Measurements from ENCODE around the gene HMGCS1.
"Not testable (repeated sequence)": the region's sequence is repeated elsewhere in the genome, so short reads cannot be mapped to it uniquely, and the experiment has no call there.

HMGCS1 gene

DNA sequence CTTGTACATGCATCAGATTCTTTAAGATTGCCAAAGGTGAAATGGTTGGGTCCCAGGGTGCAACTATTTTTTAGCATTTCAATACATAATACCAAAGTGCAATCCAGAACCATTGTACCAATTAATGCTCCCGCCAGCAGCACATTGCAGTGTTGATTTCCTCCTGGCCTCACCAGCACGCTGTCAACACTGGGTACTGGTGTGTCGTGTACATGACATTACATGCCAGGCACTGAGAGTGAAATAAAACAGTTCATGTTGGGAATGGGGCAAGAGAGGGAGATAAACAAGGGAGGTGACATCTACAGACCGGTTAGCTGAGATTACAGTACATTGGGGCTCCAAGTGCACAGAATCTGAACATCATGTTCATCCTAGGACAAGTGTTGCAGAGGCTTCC lies 37.8 kb downstream of the HMGCS1 start:
- ChIA-PET POLR2A (no interaction called here), CTCF (interaction anchor here (0.6 kb wide), 1 partner anchor 18 kb away, joined by 3 read pairs; no protein-coding TSS in a partner anchor)
- TF ChIP-seq HDGF (IDR thresholded peaks at IDR 0.05; ENCODE audit: borderline replicate concordance): no peak
- no peak for TF ChIP-seq CTBP1 (IDR thresholded peaks at IDR 0.05; ENCODE audit: borderline replicate concordance)
- TF ChIP-seq, protein P1, sequence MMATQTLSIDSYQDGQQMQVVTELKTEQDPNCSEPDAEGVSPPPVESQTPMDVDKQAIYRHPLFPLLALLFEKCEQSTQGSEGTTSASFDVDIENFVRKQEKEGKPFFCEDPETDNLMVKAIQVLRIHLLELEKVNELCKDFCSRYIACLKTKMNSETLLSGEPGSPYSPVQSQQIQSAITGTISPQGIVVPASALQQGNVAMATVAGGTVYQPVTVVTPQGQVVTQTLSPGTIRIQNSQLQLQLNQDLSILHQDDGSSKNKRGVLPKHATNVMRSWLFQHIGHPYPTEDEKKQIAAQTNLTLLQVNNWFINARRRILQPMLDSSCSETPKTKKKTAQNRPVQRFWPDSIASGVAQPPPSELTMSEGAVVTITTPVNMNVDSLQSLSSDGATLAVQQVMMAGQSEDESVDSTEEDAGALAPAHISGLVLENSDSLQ (IDR thresholded peaks at IDR 0.05): no peak
- no peak for TF ChIP-seq FOXM1 (IDR thresholded peaks at IDR 0.05; ENCODE audit: borderline replicate concordance)
- no peak for DNase-seq (ENCODE audit: extremely low spot score)

DNA sequence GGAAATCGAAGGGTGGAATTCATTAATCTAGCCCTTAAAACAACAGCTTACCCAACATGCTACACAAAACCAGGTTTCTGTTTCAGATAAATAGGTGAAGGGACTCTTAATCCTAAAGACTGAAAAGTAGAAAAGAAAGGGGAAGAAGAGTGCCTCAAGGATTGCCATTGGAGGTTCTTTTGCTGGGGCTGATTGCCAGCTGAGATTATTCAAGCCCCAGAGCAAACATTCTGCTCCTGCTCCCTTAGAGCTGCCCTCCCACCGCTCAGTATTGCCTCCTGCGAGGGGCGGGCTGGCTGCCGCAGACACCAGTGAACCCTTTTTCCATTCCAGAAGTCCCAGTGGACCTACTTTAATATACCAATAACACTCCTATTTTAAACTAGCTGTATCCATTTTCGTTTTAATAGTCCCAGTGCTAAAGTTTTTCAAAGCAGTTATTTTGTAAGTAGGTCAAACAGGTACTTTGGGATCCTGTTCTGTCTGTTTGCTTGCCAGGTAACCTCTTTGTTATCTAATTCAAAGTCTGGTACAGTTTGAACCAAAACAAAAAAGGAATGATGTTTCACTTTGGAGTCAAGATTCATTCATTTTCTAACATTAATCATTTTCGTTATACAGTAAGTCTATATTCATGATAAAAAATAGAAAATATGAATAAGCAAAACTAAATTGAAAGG lies 38.6 kb downstream of the HMGCS1 start:
- ChIA-PET POLR2A (no interaction called here), CTCF (no interaction called here)
- no peak for DNase-seq (ENCODE audit: extremely low spot score)
- TF ChIP-seq FOXA1 (IDR thresholded peaks at IDR 0.05) (no peak), FOXM1 (IDR thresholded peaks at IDR 0.05; ENCODE audit: borderline replicate concordance) (no peak), SUZ12 (IDR thresholded peaks at IDR 0.05) (no peak), BHLHE40 (IDR thresholded peaks at IDR 0.05; ENCODE audit: borderline replicate concordance) (no peak), LEF1 (IDR thresholded peaks at IDR 0.05; ENCODE audit: borderline replicate concordance) (no peak), NFRKB (IDR thresholded peaks at IDR 0.05) (no peak), SP1 (IDR thresholded peaks at IDR 0.05) (no peak)
- TF ChIP-seq, protein P1 (IDR thresholded peaks at IDR 0.05): no peak

DNA sequence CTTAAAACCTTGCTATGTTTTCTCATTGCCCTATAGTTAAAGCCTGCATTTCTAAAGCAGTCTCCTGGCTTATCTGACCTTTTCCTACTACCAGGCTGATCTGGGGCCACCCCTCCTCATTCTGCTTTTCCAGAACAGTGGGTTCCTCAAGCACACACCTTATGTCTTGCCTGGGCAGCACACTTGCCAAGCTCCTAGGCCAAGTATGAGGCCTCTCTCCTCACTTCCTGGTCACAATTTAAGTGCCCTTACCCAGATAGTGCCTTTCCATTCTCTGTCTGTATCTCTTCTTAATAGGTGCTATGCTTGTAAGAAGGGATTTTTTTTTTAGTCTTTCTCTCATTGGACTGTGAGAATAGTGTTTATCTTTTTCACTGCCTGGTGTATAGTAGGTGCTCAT lies 39.7 kb downstream of the HMGCS1 start:
- no peak for TF ChIP-seq ARNT (IDR thresholded peaks at IDR 0.05)
- TF ChIP-seq LEF1 (IDR thresholded peaks at IDR 0.05; ENCODE audit: borderline replicate concordance): no peak
- no peak for TF ChIP-seq ELF4 (IDR thresholded peaks at IDR 0.05)
- no peak for TF ChIP-seq CTBP1 (IDR thresholded peaks at IDR 0.05; ENCODE audit: borderline replicate concordance)
- TF ChIP-seq L3MBTL2 (conservative IDR thresholded peaks at IDR 0.05): no peak
- no peak for TF ChIP-seq FOXM1 (IDR thresholded peaks at IDR 0.05; ENCODE audit: borderline replicate concordance)
- TF ChIP-seq TARDBP (IDR thresholded peaks at IDR 0.05): no peak
- no peak for TF ChIP-seq BHLHE40 (IDR thresholded peaks at IDR 0.05; ENCODE audit: borderline replicate concordance)
- no peak for TF ChIP-seq SP1 (IDR thresholded peaks at IDR 0.05)
- no peak for TF ChIP-seq FOXA1 (IDR thresholded peaks at IDR 0.05)
- TF ChIP-seq FOXK2 (IDR thresholded peaks at IDR 0.05): no peak
- TF ChIP-seq ZNF384 (IDR thresholded peaks at IDR 0.05): no peak
- TF ChIP-seq, protein P1 (IDR thresholded peaks at IDR 0.05): no peak
- TF ChIP-seq HDGF (IDR thresholded peaks at IDR 0.05; ENCODE audit: borderline replicate concordance): no peak
- ChIA-PET POLR2A (no interaction called here), CTCF (no interaction called here)
- DNase-seq (ENCODE audit: extremely low spot score): no peak

DNA sequence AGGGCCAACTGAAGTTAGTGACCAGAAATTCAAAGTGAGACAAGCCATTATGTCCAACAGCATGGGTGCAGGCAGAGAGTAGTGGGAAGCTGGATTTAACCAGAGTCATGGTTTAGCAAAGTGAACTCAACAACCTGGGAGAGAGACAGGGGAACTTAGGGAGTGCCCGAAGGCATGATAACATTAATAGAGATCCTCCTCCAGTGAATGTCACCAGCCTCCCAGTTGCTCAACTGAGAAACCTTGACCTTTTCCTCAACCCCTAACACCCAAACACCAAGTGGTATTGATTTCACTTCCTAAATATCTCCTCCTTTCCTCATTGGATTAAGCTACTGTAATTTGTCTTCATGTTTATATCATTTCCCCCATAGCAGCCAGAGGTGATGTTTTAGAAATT lies 42.6 kb downstream of the HMGCS1 start:
- TF ChIP-seq SP1 (IDR thresholded peaks at IDR 0.05) (no peak), CTBP1 (IDR thresholded peaks at IDR 0.05; ENCODE audit: borderline replicate concordance) (no peak), BHLHE40 (IDR thresholded peaks at IDR 0.05; ENCODE audit: borderline replicate concordance) (no peak), HDGF (IDR thresholded peaks at IDR 0.05; ENCODE audit: borderline replicate concordance) (no peak), ZNF384 (IDR thresholded peaks at IDR 0.05) (no peak), L3MBTL2 (conservative IDR thresholded peaks at IDR 0.05) (no peak), FOXK2 (IDR thresholded peaks at IDR 0.05) (no peak), NFRKB (IDR thresholded peaks at IDR 0.05) (no peak), ELF4 (IDR thresholded peaks at IDR 0.05) (no peak), TARDBP (IDR thresholded peaks at IDR 0.05) (no peak), FOXA1 (IDR thresholded peaks at IDR 0.05) (no peak), FOXM1 (IDR thresholded peaks at IDR 0.05; ENCODE audit: borderline replicate concordance) (no peak), ARNT (IDR thresholded peaks at IDR 0.05) (no peak), LEF1 (IDR thresholded peaks at IDR 0.05; ENCODE audit: borderline replicate concordance) (no peak), SUZ12 (IDR thresholded peaks at IDR 0.05) (no peak)
- TF ChIP-seq, protein P1 (IDR thresholded peaks at IDR 0.05): no peak
- POLR2A ChIA-PET: no interaction called here
- CTCF ChIA-PET: interaction anchor here (0.7 kb wide), 1 partner anchor 74 kb away, joined by 3 read pairs; no protein-coding TSS in a partner anchor
- no peak for DNase-seq (ENCODE audit: extremely low spot score)

DNA sequence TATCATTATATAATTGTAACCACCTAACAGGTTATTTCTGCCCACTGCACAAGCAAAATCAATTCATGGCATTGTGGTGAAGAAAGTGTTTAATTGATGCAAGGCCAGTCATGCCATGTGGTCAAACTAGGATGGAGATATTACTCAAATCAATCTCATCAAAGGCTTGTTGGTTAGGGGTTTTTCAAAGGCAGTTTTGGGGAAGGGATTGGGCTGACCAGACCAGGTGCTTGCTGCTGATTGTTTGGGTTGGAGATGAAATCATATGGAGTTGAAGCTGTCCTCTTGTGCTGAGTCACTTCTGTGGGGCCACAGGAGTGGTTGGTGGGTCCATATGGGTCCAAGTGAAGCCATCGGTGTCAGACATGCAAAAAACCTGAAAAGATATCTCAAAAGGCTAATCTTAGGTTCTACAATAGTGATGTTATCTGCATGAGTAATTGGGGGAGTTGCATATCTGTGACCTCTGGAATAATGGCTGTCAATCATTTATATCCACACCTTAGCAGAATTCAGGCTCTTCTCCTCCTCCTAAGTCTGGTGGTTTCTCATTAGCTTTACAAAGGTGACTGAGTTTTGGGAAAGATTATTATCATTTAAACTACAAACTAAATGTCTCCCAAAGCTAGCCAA lies 44.9 kb downstream of the HMGCS1 start:
- POLR2A ChIA-PET: no interaction called here
- CTCF ChIA-PET: no interaction called here
- TF ChIP-seq ZNF384 (IDR thresholded peaks at IDR 0.05) (no peak), BHLHE40 (IDR thresholded peaks at IDR 0.05; ENCODE audit: borderline replicate concordance) (no peak), SUZ12 (IDR thresholded peaks at IDR 0.05) (no peak), FOXM1 (IDR thresholded peaks at IDR 0.05; ENCODE audit: borderline replicate concordance) (no peak), L3MBTL2 (conservative IDR thresholded peaks at IDR 0.05) (no peak), ARNT (IDR thresholded peaks at IDR 0.05) (no peak), LEF1 (IDR thresholded peaks at IDR 0.05; ENCODE audit: borderline replicate concordance) (no peak), HDGF (IDR thresholded peaks at IDR 0.05; ENCODE audit: borderline replicate concordance) (no peak), SP1 (IDR thresholded peaks at IDR 0.05) (no peak), FOXK2 (IDR thresholded peaks at IDR 0.05) (no peak), TARDBP (IDR thresholded peaks at IDR 0.05) (no peak), NFRKB (IDR thresholded peaks at IDR 0.05) (no peak), CTBP1 (IDR thresholded peaks at IDR 0.05; ENCODE audit: borderline replicate concordance) (no peak)
- TF ChIP-seq, protein P1 (IDR thresholded peaks at IDR 0.05): no peak
- DNase-seq (ENCODE audit: extremely low spot score): no peak

DNA sequence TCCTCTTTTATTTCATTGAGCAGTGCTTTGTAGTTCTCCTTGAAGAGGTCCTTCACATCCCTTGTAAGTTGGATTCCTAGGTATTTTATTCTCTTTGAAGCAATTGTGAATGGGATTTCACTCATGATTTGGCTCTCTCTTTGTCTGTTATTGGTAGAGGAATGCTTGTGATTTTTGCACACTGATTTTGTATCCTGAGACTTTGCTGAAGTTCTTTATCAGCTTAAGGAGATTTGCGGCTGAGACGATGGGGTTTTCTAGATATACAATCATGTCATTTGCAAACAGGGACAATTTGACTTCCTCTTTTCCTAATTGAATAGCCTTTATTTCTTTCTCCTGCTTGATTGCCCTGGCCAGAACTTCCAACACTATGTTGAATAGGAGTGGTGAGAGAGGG lies 50.9 kb downstream of the HMGCS1 start:
- DNase-seq (ENCODE audit: extremely low spot score); POLR2A ChIA-PET; CTCF ChIA-PET: not testable (repeated sequence)

Data from HEK293T (cell line).